ENCODE results near the gene MILR1. TPM values are rescaled to one million over a fixed set of nuclear protein-coding genes. Genes with fewer than 3 reads are reported as not detected.
A peak's percentile ranks its signal among the peaks of the same experiment; 100 is the strongest.
"Not testable (repeated sequence)": the region's sequence is repeated elsewhere in the genome, so short reads cannot be mapped to it uniquely, and the experiment has no call there.

Gene MILR1
- total RNA-seq, 1 donor from 2014 or later = 6.2 TPM

GRCh38 chr17:64491034-64491860 lies 42.3 kb downstream of the MILR1 start:
- DNase-seq (ENCODE audit: low spot score in 2 of 2) = no peak
- Histone ChIP-seq H3K4me3 (no peak overlapping the region), H3K4me1 (peaks cover 9 to 15% of the 10 kb centered on the region in 2 donors), H3K9me3 (no peaks in the 10 kb centered on the region), H3K36me3 (peaks cover 26 to 45% of the 10 kb centered on the region in 2 donors), H3K27me3 (no peaks in the 10 kb centered on the region), H3K27ac (no peak overlapping the region)
- peak; percentile 23 to 44 (median 24) for TF ChIP-seq CTCF (IDR thresholded peaks at IDR 0.05)
- intact Hi-C loops (cut with DNase I) = loop anchor here (10.0 kb wide), 1 partner anchor 166 kb away; no protein-coding TSS in a partner anchor

- peaks cover 9 to 15% of the 10 kb centered on the region in 2 donors for H3K4me1 ChIP-seq
- TF ChIP-seq CTCF (IDR thresholded peaks at IDR 0.05) = no peak
- H3K27me3 ChIP-seq = no peaks in the 10 kb centered on the region
- no peak overlapping the region for H3K4me3 ChIP-seq
- H3K27ac ChIP-seq = no peak overlapping the region
- peaks cover 26 to 42% of the 10 kb centered on the region in 2 donors for H3K36me3 ChIP-seq
- intact Hi-C loops (cut with DNase I) = loop anchor here (10.0 kb wide), 1 partner anchor 167 kb away; no protein-coding TSS in a partner anchor
- H3K9me3 ChIP-seq = no peaks in the 10 kb centered on the region
- no peak for DNase-seq (ENCODE audit: low spot score in 2 of 2)
Observed at GRCh38 chr17:64491994-64492393, 43.1 kb downstream of the MILR1 start.

GRCh38 chr17:64492481-64493109 lies 43.7 kb downstream of the MILR1 start:
- intact Hi-C loops (cut with DNase I) = loop anchor here (10.0 kb wide), 1 partner anchor 168 kb away; no protein-coding TSS in a partner anchor

GRCh38 chr17:64494121-64494520 lies 45.2 kb downstream of the MILR1 start:
- Histone ChIP-seq H3K27me3 (no peaks in the 10 kb centered on the region), H3K4me1 (peaks cover 9 to 27% of the 10 kb centered on the region in 2 donors), H3K36me3 (peaks cover 20 to 46% of the 10 kb centered on the region in 2 donors), H3K27ac (no peak overlapping the region), H3K9me3 (no peaks in the 10 kb centered on the region), H3K4me3 (no peak overlapping the region)
- intact Hi-C loops (cut with DNase I) = loop anchor here (10.0 kb wide), 1 partner anchor 169 kb away; no protein-coding TSS in a partner anchor
- DNase-seq (ENCODE audit: low spot score in 2 of 2) = no peak
- no peak for TF ChIP-seq CTCF (IDR thresholded peaks at IDR 0.05)

More at GRCh38 chr17:64492481-64493109, 43.7 kb downstream of the MILR1 start:
- Histone ChIP-seq H3K9me3 (no peaks in the 10 kb centered on the region), H3K4me1 (peaks cover 9 to 20% of the 10 kb centered on the region in 2 donors), H3K4me3 (no peak overlapping the region), H3K36me3 (peaks cover 21 to 41% of the 10 kb centered on the region in 2 donors), H3K27ac (no peak overlapping the region), H3K27me3 (no peaks in the 10 kb centered on the region)
- peak; percentile 30 to 47 (median 38) for TF ChIP-seq CTCF (IDR thresholded peaks at IDR 0.05)
- DNase-seq (ENCODE audit: low spot score in 2 of 2) = no peak

GRCh38 chr17:64495300-64495699 lies 46.4 kb downstream of the MILR1 start:
- intact Hi-C loops (cut with DNase I) = loop anchor here (10.0 kb wide), 1 partner anchor 170 kb away; no protein-coding TSS in a partner anchor
- H3K36me3 ChIP-seq = peaks cover 20 to 46% of the 10 kb centered on the region in 2 donors
- not testable (repeated sequence) for H3K9me3 ChIP-seq; H3K27ac ChIP-seq; H3K27me3 ChIP-seq; DNase-seq (ENCODE audit: low spot score in 2 of 2)
- H3K4me1 ChIP-seq = peaks cover 9 to 30% of the 10 kb centered on the region in 2 donors
- H3K4me3 ChIP-seq = peak overlapping the region; percentile 81 to 95

Data from ascending aorta (tissue), 2 donors.